HepG2 (cell line): ENCODE data around the gene BCKDHA. TPM values are rescaled to one million over a fixed set of nuclear protein-coding genes. Genes with fewer than 3 reads are reported as not detected.

Experiments used
- ATF7-NPFF ChIP-seq: sonication (generic); formaldehyde crosslinking; IDR thresholded peaks from 2 replicates; pipeline ENCODE4 v1.8.1; 2023; ENCODE audit warnings: mild to moderate bottlenecking, low read depth, missing genetic modification reagents, moderate library complexity
- CCAR2 ChIP-seq: fragments of 200-400 bp; formaldehyde crosslinking; optimal IDR thresholded peaks from 2 replicates; pipeline ENCODE3; 2018; ENCODE audit warnings: low read depth, mild to moderate bottlenecking, low read length, moderate library complexity
- ELF3 ChIP-seq: IDR thresholded peaks from 2 replicates; pipeline ENCODE4 v1.6.1; 2016; ENCODE audit warnings: missing genetic modification reagents, missing compliant biosample characterization
- HOXA9 ChIP-seq: sonication (generic); formaldehyde crosslinking; IDR thresholded peaks from 2 replicates; pipeline ENCODE4 v1.8.1; 2022; ENCODE audit warnings: missing genetic modification reagents, mild to moderate bottlenecking, moderate library complexity, borderline replicate concordance
- ISX ChIP-seq: sonication (generic); formaldehyde crosslinking; conservative IDR thresholded peaks from 2 replicates; pipeline ENCODE4 v1.5.0; 2020; ENCODE audit warnings: missing genetic modification reagents
- NR1H2 ChIP-seq: sonication (generic); formaldehyde crosslinking; IDR thresholded peaks from 2 replicates; pipeline ENCODE4 v1.8.1; 2022; ENCODE audit warnings: low read depth, missing genetic modification reagents, borderline replicate concordance
- PHF8 ChIP-seq: sonication (generic); formaldehyde crosslinking; IDR thresholded peaks from 2 replicates; pipeline ENCODE4 v1.5.0; 2020; ENCODE audit warnings: missing genetic modification reagents
- REL ChIP-seq: sonication (generic); formaldehyde crosslinking; conservative IDR thresholded peaks from 2 replicates; pipeline ENCODE4 v1.8.0; 2022; ENCODE audit warnings: mild to moderate bottlenecking, missing genetic modification reagents, moderate library complexity
- ZNF292 ChIP-seq: sonication (generic); formaldehyde crosslinking; IDR thresholded peaks from 2 replicates; pipeline ENCODE4 v1.8.1; 2022; ENCODE audit warnings: mild to moderate bottlenecking, low read depth, missing genetic modification reagents, borderline replicate concordance
- ZNF326 ChIP-seq: sonication (generic); formaldehyde crosslinking; IDR thresholded peaks from 2 replicates; pipeline ENCODE4 v1.4.0; 2020; ENCODE audit warnings: missing genetic modification reagents, borderline replicate concordance
- ZNF496 ChIP-seq: sonication (generic); formaldehyde crosslinking; IDR thresholded peaks from 2 replicates; pipeline ENCODE4 v1.8.1; 2023; ENCODE audit warnings: mild to moderate bottlenecking, moderate library complexity, missing genetic modification reagents; ENCODE audit not compliant: insufficient replicate concordance
- ZNF510 ChIP-seq: sonication (generic); formaldehyde crosslinking; IDR thresholded peaks from 2 replicates; pipeline ENCODE4 v1.4.0; 2020; ENCODE audit warnings: low read depth, mild to moderate bottlenecking, missing genetic modification reagents
- ZNF577 ChIP-seq: sonication (generic); formaldehyde crosslinking; IDR thresholded peaks from 2 replicates; pipeline ENCODE4 v1.4.0; 2020; ENCODE audit warnings: mild to moderate bottlenecking, low read depth, missing genetic modification reagents, borderline replicate concordance
- ZSCAN31 ChIP-seq: sonication (generic); formaldehyde crosslinking; IDR thresholded peaks from 2 replicates; pipeline ENCODE4 v1.5.0; 2020; ENCODE audit warnings: low read depth, mild to moderate bottlenecking, missing genetic modification reagents
- polyA plus RNA-seq, 8 experiments: library from polyadenylated mRNA; depleted of rRNA in 3 of 8; stranded (reverse) in 7 of 8; unstranded in 1 of 8; fragments of >200 nt; fragmentation: Illumina TruSeq in 4 of 8; extraction: Trizol in 4 of 8; gene quantifications; 2 replicates each; pipeline versions ENCODE4 v1.2.1 to v1.2.3, GENCODE V29; 2011 to 2016; ENCODE audit warnings: low read depth in 4 of 8, missing spikeins in 1 of 8, mixed read lengths in 1 of 8; ENCODE audit not compliant: insufficient read depth in 1 of 8
- total RNA-seq, 5 experiments: library from RNA; depleted of rRNA; stranded (reverse); fragments of >200 nt; fragmentation: Illumina TruSeq; extraction: Trizol; gene quantifications; 2 replicates each; pipeline ENCODE4 v1.2.3, GENCODE V29; 2016; ENCODE audit warnings: low read depth in 1 of 5
- TF ChIP-seq, protein P1 (sequence below): sonication (generic); formaldehyde crosslinking; IDR thresholded peaks from 2 replicates; pipeline ENCODE4 v1.8.1; 2022; ENCODE audit warnings: mild to moderate bottlenecking, missing genetic modification reagents
- TF ChIP-seq, protein P2 (sequence below): IDR thresholded peaks from 2 replicates; pipeline ENCODE4 v1.6.1; 2016; ENCODE audit warnings: low read depth
- TF ChIP-seq, protein P3 (sequence below): sonication (generic); formaldehyde crosslinking; IDR thresholded peaks from 2 replicates; pipeline ENCODE4 v1.5.1; 2020; ENCODE audit warnings: missing genetic modification reagents, mild to moderate bottlenecking, borderline replicate concordance
- TF ChIP-seq, protein P4 (sequence below): sonication (generic); formaldehyde crosslinking; IDR thresholded peaks from 2 replicates; pipeline ENCODE4 v1.5.0; 2020; ENCODE audit warnings: missing genetic modification reagents, mild to moderate bottlenecking, borderline replicate concordance
- TF ChIP-seq, protein P5 (sequence below): sonication (generic); formaldehyde crosslinking; IDR thresholded peaks from 2 replicates; pipeline ENCODE4 v1.5.0; 2020; ENCODE audit warnings: mild to moderate bottlenecking, missing genetic modification reagents
- TF ChIP-seq, protein P6 (sequence below): sonication (generic); formaldehyde crosslinking; IDR thresholded peaks from 2 replicates; pipeline ENCODE4 v1.8.1; 2023; ENCODE audit warnings: mild to moderate bottlenecking, missing genetic modification reagents

BCKDHA gene
- total and polyA plus RNA-seq, 2 of the 13 experiments (the other 11 are each of a cell fraction or from before 2014, with no cell fraction given), result 11.8 to 31.5 TPM

DNA sequence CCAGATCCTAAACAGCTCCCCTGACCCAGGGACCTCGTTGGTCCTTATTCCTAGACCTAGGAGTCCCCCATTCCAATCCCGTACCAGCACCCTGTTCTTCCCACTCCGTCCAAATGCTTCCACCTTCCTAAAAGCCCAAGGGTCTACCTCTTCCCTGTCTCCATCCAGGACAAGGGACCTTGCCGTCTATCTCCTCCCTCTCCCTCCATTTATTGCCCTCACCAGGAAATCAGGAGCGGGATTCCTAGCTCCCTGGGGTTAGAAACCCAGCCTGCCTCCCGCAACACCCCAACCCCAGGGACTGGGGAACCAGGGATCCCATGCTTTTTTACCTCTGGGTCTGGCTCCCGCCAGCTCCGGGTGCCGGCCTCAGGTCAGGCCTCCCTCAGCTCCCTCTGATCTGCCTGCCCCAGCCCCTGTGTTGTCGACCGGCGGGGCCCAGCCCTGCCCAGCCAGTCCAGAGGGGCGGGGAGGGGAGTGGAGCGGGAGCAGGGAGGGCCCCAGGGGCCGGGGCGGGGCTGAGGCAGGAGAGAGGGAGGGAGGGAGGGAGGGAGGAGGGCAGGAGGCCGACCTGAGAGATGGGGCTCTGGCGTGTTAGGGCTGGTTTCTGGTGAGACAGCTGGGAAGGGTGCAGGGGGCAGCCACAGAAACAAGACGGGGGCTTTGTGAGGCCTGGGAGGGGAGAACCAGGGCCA lies 29.5 kb downstream of the BCKDHA start, which contains the start of gene B3GNT8 (continued):
- TF ChIP-seq ZNF510 (CRISPR knock-in tag) (no peak), ZNF326 (CRISPR knock-in tag) (no peak), ZNF292 (CRISPR knock-in tag) (0 out of 2 replicates have a peak, but pooled peaks have one; percentile 21), ELF3 (0 out of 2 replicates have a peak, but pooled peaks have one; percentile 14), ISX (no peak), CCAR2 (no peak), ZNF577 (no peak), ATF7-NPFF (CRISPR knock-in tag) (no peak), PHF8 (CRISPR knock-in tag) (peak; percentile 59), NR1H2 (CRISPR knock-in tag) (no peak), REL (no peak), ZSCAN31 (CRISPR knock-in tag) (peak; percentile 42; the same call in 1 of the 2 replicates), HOXA9 (CRISPR knock-in tag) (no peak), ZNF496 (CRISPR knock-in tag) (no peak)
- TF ChIP-seq, protein P1, sequence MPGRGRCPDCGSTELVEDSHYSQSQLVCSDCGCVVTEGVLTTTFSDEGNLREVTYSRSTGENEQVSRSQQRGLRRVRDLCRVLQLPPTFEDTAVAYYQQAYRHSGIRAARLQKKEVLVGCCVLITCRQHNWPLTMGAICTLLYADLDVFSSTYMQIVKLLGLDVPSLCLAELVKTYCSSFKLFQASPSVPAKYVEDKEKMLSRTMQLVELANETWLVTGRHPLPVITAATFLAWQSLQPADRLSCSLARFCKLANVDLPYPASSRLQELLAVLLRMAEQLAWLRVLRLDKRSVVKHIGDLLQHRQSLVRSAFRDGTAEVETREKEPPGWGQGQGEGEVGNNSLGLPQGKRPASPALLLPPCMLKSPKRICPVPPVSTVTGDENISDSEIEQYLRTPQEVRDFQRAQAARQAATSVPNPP (CRISPR knock-in tag), result no peak
- TF ChIP-seq, protein P2, sequence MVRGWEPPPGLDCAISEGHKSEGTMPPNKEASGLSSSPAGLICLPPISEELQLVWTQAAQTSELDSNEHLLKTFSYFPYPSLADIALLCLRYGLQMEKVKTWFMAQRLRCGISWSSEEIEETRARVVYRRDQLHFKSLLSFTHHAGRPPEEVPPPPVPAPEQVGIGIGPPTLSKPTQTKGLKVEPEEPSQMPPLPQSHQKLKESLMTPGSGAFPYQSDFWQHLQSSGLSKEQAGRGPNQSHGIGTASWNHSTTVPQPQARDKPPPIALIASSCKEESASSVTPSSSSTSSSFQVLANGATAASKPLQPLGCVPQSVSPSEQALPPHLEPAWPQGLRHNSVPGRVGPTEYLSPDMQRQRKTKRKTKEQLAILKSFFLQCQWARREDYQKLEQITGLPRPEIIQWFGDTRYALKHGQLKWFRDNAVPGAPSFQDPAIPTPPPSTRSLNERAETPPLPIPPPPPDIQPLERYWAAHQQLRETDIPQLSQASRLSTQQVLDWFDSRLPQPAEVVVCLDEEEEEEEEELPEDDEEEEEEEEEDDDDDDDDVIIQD (CRISPR knock-in tag), result no peak
- TF ChIP-seq, protein P3, sequence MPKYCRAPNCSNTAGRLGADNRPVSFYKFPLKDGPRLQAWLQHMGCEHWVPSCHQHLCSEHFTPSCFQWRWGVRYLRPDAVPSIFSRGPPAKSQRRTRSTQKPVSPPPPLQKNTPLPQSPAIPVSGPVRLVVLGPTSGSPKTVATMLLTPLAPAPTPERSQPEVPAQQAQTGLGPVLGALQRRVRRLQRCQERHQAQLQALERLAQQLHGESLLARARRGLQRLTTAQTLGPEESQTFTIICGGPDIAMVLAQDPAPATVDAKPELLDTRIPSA, result no peak
- TF ChIP-seq, protein P4, sequence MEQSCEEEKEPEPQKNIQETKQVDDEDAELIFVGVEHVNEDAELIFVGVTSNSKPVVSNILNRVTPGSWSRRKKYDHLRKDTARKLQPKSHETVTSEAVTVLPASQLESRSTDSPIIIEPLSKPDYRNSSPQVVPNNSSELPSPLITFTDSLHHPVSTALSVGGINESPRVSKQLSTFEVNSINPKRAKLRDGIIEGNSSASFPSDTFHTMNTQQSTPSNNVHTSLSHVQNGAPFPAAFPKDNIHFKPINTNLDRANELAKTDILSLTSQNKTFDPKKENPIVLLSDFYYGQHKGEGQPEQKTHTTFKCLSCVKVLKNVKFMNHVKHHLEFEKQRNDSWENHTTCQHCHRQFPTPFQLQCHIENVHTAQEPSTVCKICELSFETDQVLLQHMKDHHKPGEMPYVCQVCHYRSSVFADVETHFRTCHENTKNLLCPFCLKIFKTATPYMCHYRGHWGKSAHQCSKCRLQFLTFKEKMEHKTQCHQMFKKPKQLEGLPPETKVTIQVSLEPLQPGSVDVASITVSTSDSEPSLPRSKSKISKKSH (CRISPR knock-in tag), result no peak
- TF ChIP-seq, protein P5, sequence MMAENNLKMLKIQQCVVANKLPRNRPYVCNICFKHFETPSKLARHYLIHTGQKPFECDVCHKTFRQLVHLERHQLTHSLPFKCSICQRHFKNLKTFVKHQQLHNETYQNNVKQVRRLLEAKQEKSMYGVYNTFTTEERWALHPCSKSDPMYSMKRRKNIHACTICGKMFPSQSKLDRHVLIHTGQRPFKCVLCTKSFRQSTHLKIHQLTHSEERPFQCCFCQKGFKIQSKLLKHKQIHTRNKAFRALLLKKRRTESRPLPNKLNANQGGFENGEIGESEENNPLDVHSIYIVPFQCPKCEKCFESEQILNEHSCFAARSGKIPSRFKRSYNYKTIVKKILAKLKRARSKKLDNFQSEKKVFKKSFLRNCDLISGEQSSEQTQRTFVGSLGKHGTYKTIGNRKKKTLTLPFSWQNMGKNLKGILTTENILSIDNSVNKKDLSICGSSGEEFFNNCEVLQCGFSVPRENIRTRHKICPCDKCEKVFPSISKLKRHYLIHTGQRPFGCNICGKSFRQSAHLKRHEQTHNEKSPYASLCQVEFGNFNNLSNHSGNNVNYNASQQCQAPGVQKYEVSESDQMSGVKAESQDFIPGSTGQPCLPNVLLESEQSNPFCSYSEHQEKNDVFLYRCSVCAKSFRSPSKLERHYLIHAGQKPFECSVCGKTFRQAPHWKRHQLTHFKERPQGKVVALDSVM (CRISPR knock-in tag), result no peak
- TF ChIP-seq, protein P6, sequence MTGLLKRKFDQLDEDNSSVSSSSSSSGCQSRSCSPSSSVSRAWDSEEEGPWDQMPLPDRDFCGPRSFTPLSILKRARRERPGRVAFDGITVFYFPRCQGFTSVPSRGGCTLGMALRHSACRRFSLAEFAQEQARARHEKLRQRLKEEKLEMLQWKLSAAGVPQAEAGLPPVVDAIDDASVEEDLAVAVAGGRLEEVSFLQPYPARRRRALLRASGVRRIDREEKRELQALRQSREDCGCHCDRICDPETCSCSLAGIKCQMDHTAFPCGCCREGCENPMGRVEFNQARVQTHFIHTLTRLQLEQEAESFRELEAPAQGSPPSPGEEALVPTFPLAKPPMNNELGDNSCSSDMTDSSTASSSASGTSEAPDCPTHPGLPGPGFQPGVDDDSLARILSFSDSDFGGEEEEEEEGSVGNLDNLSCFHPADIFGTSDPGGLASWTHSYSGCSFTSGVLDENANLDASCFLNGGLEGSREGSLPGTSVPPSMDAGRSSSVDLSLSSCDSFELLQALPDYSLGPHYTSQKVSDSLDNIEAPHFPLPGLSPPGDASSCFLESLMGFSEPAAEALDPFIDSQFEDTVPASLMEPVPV (CRISPR knock-in tag), result no peak
